GM12872 (cell line): ENCODE data around the gene MACC1.

Experiments
- CTCF ChIP-seq: IDR thresholded peaks from 3 replicates; pipeline ENCODE4 v1.5.1; 2011; ENCODE audit warnings: low read depth, mild to moderate bottlenecking, low read length, moderate library complexity; ENCODE audit not compliant: insufficient read depth

The MACC1 gene

GRCh38 chr7:20229081-20229480 is 11.9 kb upstream of the MACC1 start:
- no peak for TF ChIP-seq CTCF

GRCh38 chr7:20228654-20229053 is 11.5 kb upstream of the MACC1 start:
- TF ChIP-seq CTCF, result no peak

- no peak for TF ChIP-seq CTCF
Measured at GRCh38 chr7:20227291-20227795, 10.2 kb upstream of the MACC1 start.

- no peak for TF ChIP-seq CTCF
Measured at GRCh38 chr7:20226860-20227259, 9.7 kb upstream of the MACC1 start.

DNA sequence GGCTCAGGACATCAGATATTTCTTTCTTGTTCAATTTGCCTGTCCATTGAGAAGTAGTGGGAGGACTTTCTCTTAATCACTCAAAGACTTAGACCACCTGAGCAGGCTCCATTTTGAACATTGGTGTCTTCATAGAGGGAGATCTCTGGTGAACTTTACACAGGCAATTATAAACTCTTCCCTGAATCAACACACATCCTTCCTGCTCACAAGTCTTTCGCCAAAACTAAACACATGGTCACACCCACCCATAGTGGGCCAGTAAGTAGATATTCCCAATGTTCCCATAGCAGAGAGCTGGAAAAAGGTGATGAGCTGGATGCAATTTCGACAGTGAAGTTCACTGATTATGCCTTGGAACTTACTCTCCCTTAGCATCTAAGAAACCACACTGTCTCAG is 8.2 kb upstream of the MACC1 start:
- TF ChIP-seq CTCF, result no peak

- TF ChIP-seq CTCF, result no peak
Measured at GRCh38 chr7:20224025-20224424, 6.8 kb upstream of the MACC1 start.

DNA sequence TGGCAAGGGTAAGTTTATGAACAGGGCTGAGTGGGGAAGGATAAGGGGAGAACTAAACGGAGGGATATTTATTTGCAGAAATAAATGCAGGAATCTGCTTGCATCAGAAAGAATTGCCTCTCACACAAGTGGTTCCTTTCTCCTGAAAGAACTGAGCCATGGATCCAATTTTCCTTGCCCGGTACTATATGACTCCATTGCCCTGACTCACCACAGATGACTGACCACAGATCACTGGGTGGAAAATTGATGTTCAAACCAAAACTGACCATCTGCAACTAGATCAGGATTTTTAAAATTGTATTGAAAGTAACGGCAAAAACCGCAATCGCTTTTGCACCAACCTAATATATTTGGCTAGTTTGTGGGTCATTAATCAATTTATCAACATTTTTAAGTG is 6.2 kb upstream of the MACC1 start:
- TF ChIP-seq CTCF, result no peak
